H9 (cell line): Measurements from ENCODE around the gene PDHB. TPM values are rescaled to one million over a fixed set of nuclear protein-coding genes. Genes with fewer than 3 reads are reported as not detected.

Experiments used
- DNase-seq: peaks from one replicate; pipeline ENCODE4 v3.0.0-alpha.2; 2017
- H2AFZ ChIP-seq: one replicate; pipeline ENCODE4 v1.6.1; 2013; ENCODE audit warnings: mild to moderate bottlenecking, low read length, control low read depth, moderate library complexity
- H2AK5ac ChIP-seq: 2 replicates; pipeline ENCODE4 v1.6.1; 2013; ENCODE audit warnings: low read length, control low read depth, mixed read lengths; ENCODE audit not compliant: insufficient read length
- H2BK120ac ChIP-seq: one replicate; pipeline ENCODE4 v1.6.1; 2013; ENCODE audit warnings: low read depth, mild to moderate bottlenecking, low read length, control low read depth, inconsistent platforms; ENCODE audit not compliant: poor library complexity, severe bottlenecking
- H2BK12ac ChIP-seq: 2 replicates; pipeline ENCODE4 v1.6.1; 2013; ENCODE audit warnings: low read length, control low read depth, mixed read lengths, low read depth; ENCODE audit not compliant: insufficient read length
- H2BK15ac ChIP-seq: 2 replicates; pipeline ENCODE4 v1.6.1; 2013; ENCODE audit warnings: low read depth, low read length, control low read depth
- H2BK20ac ChIP-seq: one replicate; pipeline ENCODE4 v1.6.1; 2013; ENCODE audit warnings: low read depth, mild to moderate bottlenecking, low read length, control low read depth, inconsistent platforms; ENCODE audit not compliant: poor library complexity, severe bottlenecking
- H2BK5ac ChIP-seq: 2 replicates; pipeline ENCODE4 v1.6.1; 2013; ENCODE audit warnings: low read length, control low read depth, mixed read lengths; ENCODE audit not compliant: insufficient read length
- H3K14ac ChIP-seq: 2 replicates; pipeline ENCODE4 v1.6.1; 2013; ENCODE audit warnings: low read length, control low read depth; ENCODE audit not compliant: insufficient read depth
- H3K18ac ChIP-seq: 2 replicates; pipeline ENCODE4 v1.6.1; 2013; ENCODE audit warnings: low read depth, mild to moderate bottlenecking, mixed read lengths, low read length, control low read depth; ENCODE audit not compliant: insufficient read length
- H3K23ac ChIP-seq: 2 replicates; pipeline ENCODE4 v1.6.1; 2013; ENCODE audit warnings: low read length, control low read depth, mixed read lengths, low read depth; ENCODE audit not compliant: insufficient read length
- H3K23me2 ChIP-seq: 2 replicates; pipeline ENCODE4 v1.6.1; 2013; ENCODE audit warnings: low read depth, mild to moderate bottlenecking, mixed read lengths, low read length, control low read depth; ENCODE audit not compliant: insufficient read length, poor library complexity, severe bottlenecking
- H3K27ac ChIP-seq: 2 replicates; pipeline ENCODE4 v1.5.1; 2013; ENCODE audit warnings: low read length, control low read depth, mixed read lengths, low read depth; ENCODE audit not compliant: insufficient read length
- H3K27me3 ChIP-seq: 2 replicates; pipeline ENCODE4 v1.6.1; 2013; ENCODE audit warnings: low read length, control low read depth, inconsistent platforms; ENCODE audit not compliant: insufficient read depth
- H3K4ac ChIP-seq: 2 replicates; pipeline ENCODE4 v1.6.1; 2013; ENCODE audit warnings: low read depth, mild to moderate bottlenecking, control low read depth, inconsistent platforms, low read length, moderate library complexity
- H3K4me1 ChIP-seq: 2 replicates; pipeline ENCODE4 v1.6.1; 2013; ENCODE audit warnings: low read length, control low read depth, inconsistent platforms; ENCODE audit not compliant: insufficient read depth
- H3K4me2 ChIP-seq: 2 replicates; pipeline ENCODE4 v1.6.1; 2013; ENCODE audit warnings: low read length, control low read depth, mixed read lengths; ENCODE audit not compliant: insufficient read length, insufficient read depth
- H3K56ac ChIP-seq: 2 replicates; pipeline ENCODE4 v1.6.1; 2013; ENCODE audit warnings: low read depth, mild to moderate bottlenecking, mixed read lengths, low read length, control low read depth; ENCODE audit not compliant: insufficient read length
- H3K79me1 ChIP-seq: 2 replicates; pipeline ENCODE4 v1.6.1; 2013; ENCODE audit warnings: low read depth, mild to moderate bottlenecking, moderate library complexity, low read length, control low read depth, inconsistent platforms; ENCODE audit not compliant: insufficient read depth, poor library complexity, severe bottlenecking
- H3K79me2 ChIP-seq: 2 replicates; pipeline ENCODE4 v1.6.1; 2013; ENCODE audit warnings: low read length, control low read depth, inconsistent platforms; ENCODE audit not compliant: insufficient read depth
- H3K9ac ChIP-seq: 2 replicates; pipeline ENCODE4 v1.6.1; 2013; ENCODE audit warnings: low read length, control low read depth, mixed read lengths; ENCODE audit not compliant: insufficient read length; ENCODE audit errors: extremely low read depth
- H3K9me3 ChIP-seq: one replicate; pipeline ENCODE4 v1.6.1; 2013; ENCODE audit warnings: low read depth, low read length, inconsistent platforms; ENCODE audit not compliant: control insufficient read depth
- H3T11ph ChIP-seq: one replicate; pipeline ENCODE4 v1.6.1; 2013; ENCODE audit warnings: mild to moderate bottlenecking, low read length, control low read depth, inconsistent platforms
- H4K20me1 ChIP-seq: one replicate; pipeline ENCODE4 v1.6.1; 2013; ENCODE audit not compliant: control insufficient read depth, insufficient read length, insufficient read depth
- H4K5ac ChIP-seq: 2 replicates; pipeline ENCODE4 v1.6.1; 2013; ENCODE audit warnings: low read depth, mild to moderate bottlenecking, mixed read lengths, low read length, control low read depth; ENCODE audit not compliant: insufficient read length
- H4K8ac ChIP-seq: replicated peaks from 2 replicates; pipeline ENCODE4 v1.6.1; 2013; ENCODE audit warnings: low read length, control low read depth, mixed read lengths, low read depth; ENCODE audit not compliant: insufficient read length
- H4K91ac ChIP-seq: 2 replicates; pipeline ENCODE4 v1.6.1; 2013; ENCODE audit warnings: low read depth, mild to moderate bottlenecking, moderate library complexity, mixed read lengths, low read length, control low read depth; ENCODE audit not compliant: insufficient read length
- H3K27ac Mint-ChIP-seq, 3 experiments: 2 replicates in 2 of 3; 3 replicates in 1 of 3; pipeline ENCODE4 v1.8.0; 2020 to 2021; ENCODE audit warnings: mixed read lengths in 3 of 3, mild to moderate bottlenecking in 1 of 3, moderate library complexity in 1 of 3
- H3K27me3 Mint-ChIP-seq: 2 replicates; pipeline ENCODE4 v1.8.0; 2021; ENCODE audit warnings: low read depth, mild to moderate bottlenecking, moderate library complexity, mixed read lengths
- H3K36me3 Mint-ChIP-seq, 3 experiments: 2 replicates in 2 of 3; 3 replicates in 1 of 3; pipeline ENCODE4 v1.8.0; 2020 to 2021; ENCODE audit warnings: low read depth in 3 of 3, mixed read lengths in 3 of 3; ENCODE audit not compliant: insufficient read depth in 1 of 3
- H3K4me1 Mint-ChIP-seq, 2 experiments: 2 replicates each; pipeline ENCODE4 v1.8.0; 2020; ENCODE audit warnings: mixed read lengths in 2 of 2
- H3K4me3 Mint-ChIP-seq, 2 experiments: 2 replicates in 1 of 2; 3 replicates in 1 of 2; pipeline ENCODE4 v1.8.0; 2020 to 2021; ENCODE audit warnings: mild to moderate bottlenecking in 2 of 2, mixed read lengths in 2 of 2, moderate library complexity in 1 of 2
- H3K9me3 Mint-ChIP-seq, 2 experiments: 2 replicates in 1 of 2; 3 replicates in 1 of 2; pipeline ENCODE4 v1.8.0; 2020; ENCODE audit warnings: mild to moderate bottlenecking in 2 of 2, mixed read lengths in 2 of 2, moderate library complexity in 1 of 2
- WGBS: extraction: QIAGEN DNeasy Blood & Tissue Kit; methylation state at CpG from one replicate; pipeline ENCODE4 v1.1.7; 2013; ENCODE audit warnings: missing lambda C conversion rate, low lambda C conversion rate, mixed read lengths; ENCODE audit not compliant: insufficient read length; ENCODE audit errors: extremely low coverage; 5-methylcytosine and 5-hydroxymethylcytosine counted together
- total RNA-seq: library from RNA; stranded (reverse); gene quantifications from 2 replicates; pipeline ENCODE4 v1.2.1, GENCODE V29; 2021
- TF ChIP-seq, protein P1 (sequence below): fragments of 200-600 bp; sonication (generic); conservative IDR thresholded peaks from 3 replicates; pipeline ENCODE4 v1.8.0; 2021; ENCODE audit warnings: antibody characterized with exemption, mild to moderate bottlenecking

PDHB gene
- total RNA-seq, 1 experiment from 2014 or later = 132 TPM

- H3K79me1 ChIP-seq = no peaks in the 10 kb centered on the region
- no peak overlapping the region for H3K9ac ChIP-seq
- H3K18ac ChIP-seq = no peak overlapping the region
- no peak overlapping the region for H3K27ac ChIP-seq
- no peak for DNase-seq
- H2AK5ac ChIP-seq = no peak overlapping the region
- H4K20me1 ChIP-seq = no peaks in the 10 kb centered on the region
- no peak overlapping the region for H2BK12ac ChIP-seq
- H3K9me3 Mint-ChIP-seq = peaks cover 24 to 34% of the 10 kb centered on the region in 2 experiments
- H3K4me3 Mint-ChIP-seq = no peak overlapping the region
- H2BK20ac ChIP-seq = no peak overlapping the region
- no peak overlapping the region for H2BK5ac ChIP-seq
- no peaks in the 10 kb centered on the region for H3K9me3 ChIP-seq
- no peaks in the 10 kb centered on the region for H3K4me1 ChIP-seq
- H2BK120ac ChIP-seq = no peak overlapping the region
- peaks cover 8 to 29% (median 10%) of the 10 kb centered on the region in 3 experiments for H3K36me3 Mint-ChIP-seq
- H4K5ac ChIP-seq = no peak overlapping the region
- H2BK15ac ChIP-seq = no peak overlapping the region
- H3K23me2 ChIP-seq = no peaks in the 10 kb centered on the region
- no peak overlapping the region for H4K91ac ChIP-seq
- no peak overlapping the region for H3T11ph ChIP-seq
- H3K23ac ChIP-seq = no peak overlapping the region
- no peak overlapping the region for H3K4me2 ChIP-seq
- WGBS = no CpG with 5 or more reads among the region's 1 CpG
- no peak overlapping the region for H3K27ac Mint-ChIP-seq
- no peak overlapping the region for H4K8ac ChIP-seq
- peaks cover 0 to 3% of the 10 kb centered on the region in 2 experiments; a peak in 2 of 4 replicates for H3K4me1 Mint-ChIP-seq
- H3K14ac ChIP-seq = no peak overlapping the region
- H3K79me2 ChIP-seq = no peaks in the 10 kb centered on the region
- H3K27me3 ChIP-seq = no peaks in the 10 kb centered on the region
- H3K4ac ChIP-seq = no peak overlapping the region
- no peak overlapping the region for H3K56ac ChIP-seq
- TF ChIP-seq, protein P1, sequence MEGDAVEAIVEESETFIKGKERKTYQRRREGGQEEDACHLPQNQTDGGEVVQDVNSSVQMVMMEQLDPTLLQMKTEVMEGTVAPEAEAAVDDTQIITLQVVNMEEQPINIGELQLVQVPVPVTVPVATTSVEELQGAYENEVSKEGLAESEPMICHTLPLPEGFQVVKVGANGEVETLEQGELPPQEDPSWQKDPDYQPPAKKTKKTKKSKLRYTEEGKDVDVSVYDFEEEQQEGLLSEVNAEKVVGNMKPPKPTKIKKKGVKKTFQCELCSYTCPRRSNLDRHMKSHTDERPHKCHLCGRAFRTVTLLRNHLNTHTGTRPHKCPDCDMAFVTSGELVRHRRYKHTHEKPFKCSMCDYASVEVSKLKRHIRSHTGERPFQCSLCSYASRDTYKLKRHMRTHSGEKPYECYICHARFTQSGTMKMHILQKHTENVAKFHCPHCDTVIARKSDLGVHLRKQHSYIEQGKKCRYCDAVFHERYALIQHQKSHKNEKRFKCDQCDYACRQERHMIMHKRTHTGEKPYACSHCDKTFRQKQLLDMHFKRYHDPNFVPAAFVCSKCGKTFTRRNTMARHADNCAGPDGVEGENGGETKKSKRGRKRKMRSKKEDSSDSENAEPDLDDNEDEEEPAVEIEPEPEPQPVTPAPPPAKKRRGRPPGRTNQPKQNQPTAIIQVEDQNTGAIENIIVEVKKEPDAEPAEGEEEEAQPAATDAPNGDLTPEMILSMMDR = no peak
- no peak overlapping the region for H2AFZ ChIP-seq
- no peaks in the 10 kb centered on the region for H3K27me3 Mint-ChIP-seq
Observed at GRCh38 chr3:58452176-58452575, 18.5 kb upstream of the PDHB start.
